ENCODE measurements around the gene NELFA.

Gene NELFA

GRCh38 chr4:2008921-2009650 lies at the start of gene NELFA:
TSS of gene NELFA (minus strand) at chr4:2008974. CDS start at chr4:2008959, 15 bp downstream.
- DNase-seq (ENCODE audit: low read depth): peak; percentile 93

DNA sequence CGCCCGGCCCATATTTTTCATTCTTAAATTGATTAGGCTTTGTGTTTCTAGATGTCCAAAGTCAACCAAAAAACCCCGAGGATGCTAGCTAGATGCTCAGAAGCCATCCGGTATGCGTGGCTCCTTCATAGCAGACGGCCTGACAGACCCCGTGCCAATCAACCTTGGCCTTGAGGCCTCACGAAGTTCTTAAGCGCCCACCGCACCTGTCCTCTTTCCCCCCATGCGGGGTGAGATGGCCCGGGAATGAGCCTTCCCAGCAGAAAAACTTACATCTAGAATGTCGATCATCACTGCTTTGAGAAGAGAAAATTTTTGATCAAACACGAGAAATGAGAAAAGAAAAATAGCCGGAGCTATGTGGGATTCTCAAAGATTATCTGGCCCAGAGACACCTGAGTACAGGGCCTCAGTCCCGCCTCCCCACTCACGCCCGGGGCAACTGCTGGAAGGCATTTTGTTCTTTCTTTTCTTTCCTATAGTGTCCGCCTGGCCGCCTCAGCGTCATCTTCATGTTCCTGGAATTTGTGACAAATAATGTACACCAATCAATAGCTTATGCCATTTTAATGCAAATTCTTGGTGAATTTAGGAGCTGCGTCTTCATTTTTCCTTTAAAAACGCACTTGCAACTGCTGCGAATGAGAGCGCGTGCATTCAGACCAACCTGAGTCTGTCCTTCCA lies 48.8 kb upstream of the NELFA start:
- DNase-seq (ENCODE audit: low read depth): no peak

DNA sequence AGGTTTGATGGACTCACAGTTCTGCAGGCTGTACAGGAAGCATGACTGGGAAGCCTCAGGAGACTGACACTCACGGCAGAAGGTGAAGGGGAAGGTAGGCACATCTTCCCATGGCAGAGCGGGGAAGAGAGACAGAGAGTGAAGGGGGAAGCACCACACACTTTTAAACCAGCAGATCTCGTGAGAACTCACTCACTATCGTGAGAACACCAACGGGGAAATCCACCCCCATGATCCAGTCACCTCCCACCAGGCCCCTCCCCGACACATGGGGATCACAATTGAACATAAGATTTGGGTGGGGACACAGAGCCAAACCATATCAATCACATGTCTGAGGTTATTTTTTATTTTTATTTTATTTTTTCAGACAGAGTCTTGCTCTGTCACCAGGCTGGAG lies 45.4 kb upstream of the NELFA start:
- no peak for DNase-seq (ENCODE audit: low read depth)

DNA sequence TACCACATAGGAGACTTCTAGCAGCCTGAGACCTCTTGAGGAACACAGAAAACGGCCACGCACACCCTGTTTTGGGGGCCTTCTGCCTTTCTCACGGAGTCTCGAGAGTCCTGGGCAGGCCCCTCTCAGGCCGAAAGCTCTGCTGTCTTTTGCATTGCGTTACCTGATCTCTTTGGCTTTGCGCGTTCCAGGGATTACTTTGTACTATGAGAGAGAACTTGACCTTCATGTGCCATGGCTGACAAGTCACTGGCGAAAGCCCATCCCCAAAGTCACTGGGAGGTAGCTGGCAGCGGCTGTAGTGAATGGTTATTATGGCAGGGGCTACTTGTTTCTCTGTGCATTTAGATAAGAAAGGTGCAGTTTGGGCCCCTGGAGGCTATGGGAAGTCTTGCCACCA lies 42.3 kb upstream of the NELFA start:
- no peak for DNase-seq (ENCODE audit: low read depth)

DNA sequence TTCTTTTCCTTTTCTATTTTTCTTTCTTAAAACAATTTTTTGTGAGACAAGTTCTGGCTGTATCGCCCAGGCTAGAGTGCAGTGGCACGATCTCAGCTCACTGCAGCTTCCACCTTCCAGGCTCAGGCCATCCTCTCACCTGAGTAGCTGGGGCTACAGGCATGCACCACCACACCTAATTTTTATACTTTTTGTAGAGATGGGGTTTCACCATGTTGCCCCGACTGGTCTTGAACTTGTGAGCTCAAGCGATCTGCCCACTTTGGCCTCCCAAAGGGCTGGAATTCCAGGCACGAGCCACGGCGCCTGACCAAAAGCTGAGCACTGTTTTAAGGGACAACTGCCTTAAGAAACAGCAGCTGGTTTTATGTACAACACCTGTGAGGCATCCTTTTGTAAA lies 41.0 kb upstream of the NELFA start:
- DNase-seq (ENCODE audit: low read depth): no peak

GRCh38 chr4:2049381-2049780 lies 40.6 kb upstream of the NELFA start:
- no peak for DNase-seq (ENCODE audit: low read depth)

DNA sequence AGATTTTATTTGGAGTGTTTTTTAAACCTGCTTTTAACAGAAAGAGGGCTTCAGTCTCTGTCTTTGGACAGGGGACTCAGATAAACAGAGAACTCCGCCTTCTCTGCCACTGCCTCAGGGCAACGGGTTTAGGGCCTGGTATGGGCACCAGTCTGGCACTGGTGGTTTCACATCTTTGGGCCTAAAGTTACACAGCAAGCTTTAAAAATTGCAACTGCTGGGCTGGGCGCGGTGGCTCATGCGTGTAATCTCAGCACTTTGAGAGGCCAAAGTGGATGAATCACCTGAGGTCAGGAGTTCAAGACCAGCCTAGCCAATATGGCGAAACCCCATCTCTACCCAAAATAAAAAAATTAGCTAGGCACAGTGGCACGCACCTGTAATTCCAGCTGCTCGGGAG lies 40.1 kb upstream of the NELFA start:
- DNase-seq (ENCODE audit: low read depth): no peak

GRCh38 chr4:2047781-2048581 lies 39.2 kb upstream of the NELFA start:
- DNase-seq (ENCODE audit: low read depth): no peak

DNA sequence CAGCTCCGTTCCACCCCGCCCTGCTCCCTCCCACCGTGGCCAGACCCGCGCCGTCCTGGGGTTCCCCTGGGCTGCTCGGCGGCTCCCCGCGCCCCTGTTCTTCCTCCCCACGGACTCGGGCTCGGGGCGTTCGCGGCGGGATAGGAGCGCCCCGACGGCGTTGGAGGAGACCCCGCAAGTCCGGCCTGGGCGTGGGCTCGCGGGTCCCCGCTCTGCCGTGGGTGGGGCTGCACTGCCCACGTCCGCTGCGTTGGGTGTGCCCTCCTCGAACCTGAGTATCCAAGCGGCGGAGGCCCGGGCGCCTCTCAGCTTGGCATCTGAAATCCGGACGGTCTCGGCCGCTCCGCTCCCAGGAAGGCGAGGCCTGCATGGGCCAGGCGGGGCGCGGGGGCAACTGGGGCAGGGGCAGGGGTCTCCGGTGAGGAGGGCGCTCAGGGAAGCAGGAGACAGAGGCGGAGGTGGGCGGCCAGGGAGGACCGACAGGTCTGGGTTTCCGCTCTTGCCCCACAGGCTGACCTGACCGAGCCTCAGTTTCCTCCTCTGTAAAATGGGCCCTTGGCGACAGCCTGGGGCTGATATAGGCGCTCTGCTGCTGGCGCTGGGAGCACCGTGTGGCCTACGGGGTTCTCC lies 38.4 kb upstream of the NELFA start:
- DNase-seq (ENCODE audit: low read depth): no peak

GRCh38 chr4:2046031-2046961 lies 37.5 kb upstream of the NELFA start:
- DNase-seq (ENCODE audit: low read depth): no peak

- DNase-seq (ENCODE audit: low read depth): no peak
These were observed 36.8 kb upstream of the NELFA start for GRCh38 chr4:2045518-2045951.

DNA sequence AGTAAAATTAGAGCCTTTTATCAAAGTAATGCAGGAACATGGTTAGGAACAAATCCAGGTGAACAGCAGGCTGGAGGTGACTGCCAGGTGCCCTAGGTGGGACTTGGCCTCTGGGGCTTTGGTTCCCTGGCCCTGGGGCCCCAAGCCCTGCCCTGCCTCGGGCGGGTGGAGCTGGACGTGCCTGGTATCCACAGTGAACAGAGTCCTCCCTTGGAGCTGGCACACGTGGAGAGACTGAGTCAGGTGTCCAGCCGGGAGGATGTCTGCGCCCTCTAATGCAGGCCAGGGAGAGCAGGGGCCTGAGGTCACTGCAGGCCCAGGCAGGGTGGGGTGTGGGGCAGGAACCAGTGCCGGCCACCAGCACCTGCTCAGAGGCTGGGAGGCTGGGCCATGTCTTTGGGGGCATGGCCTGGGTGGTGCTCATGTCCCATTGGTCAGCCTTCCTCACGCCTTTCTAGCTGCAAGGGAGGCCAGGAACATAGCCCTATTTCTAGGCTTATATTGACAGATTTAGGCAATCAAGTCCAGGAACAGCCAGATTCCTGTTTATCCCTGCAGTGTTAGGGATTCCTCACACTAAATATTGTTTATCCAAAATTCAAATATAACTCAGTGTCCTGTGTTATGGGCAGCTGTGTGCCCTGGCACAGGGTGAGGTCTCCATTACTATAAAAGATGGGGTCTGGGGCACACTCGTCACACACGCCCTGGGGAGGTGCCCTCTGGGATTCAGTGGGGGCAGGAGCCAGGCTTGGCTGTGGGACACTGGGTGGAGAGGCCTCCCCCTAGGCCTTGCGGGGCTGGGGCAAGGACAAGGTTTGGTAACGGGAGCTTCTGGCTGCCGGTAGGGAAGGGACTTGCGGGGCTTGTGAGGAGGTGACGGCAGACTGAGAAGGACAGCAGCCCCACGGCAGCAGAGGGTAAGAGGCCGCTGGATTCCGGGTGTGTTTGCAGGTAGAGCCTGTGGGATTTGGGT lies 36.1 kb upstream of the NELFA start:
- no peak for DNase-seq (ENCODE audit: low read depth)

- no peak for DNase-seq (ENCODE audit: low read depth)
These were observed 35.3 kb upstream of the NELFA start for GRCh38 chr4:2044119-2044485.

GRCh38 chr4:2043396-2044118 lies 34.8 kb upstream of the NELFA start:
- no peak for DNase-seq (ENCODE audit: low read depth)

GRCh38 chr4:2042947-2043395 lies 34.2 kb upstream of the NELFA start:
- DNase-seq (ENCODE audit: low read depth): no peak

- no peak for DNase-seq (ENCODE audit: low read depth)
These were observed 33.6 kb upstream of the NELFA start for GRCh38 chr4:2042204-2042946.

GRCh38 chr4:2041239-2042130 lies 32.7 kb upstream of the NELFA start:
- DNase-seq (ENCODE audit: low read depth): peak; percentile 51
